HG03159 (cell line): ENCODE results near the gene ZNF592.

Source experiments
- ATAC-seq: cut with Tn5 transposase; IDR thresholded peaks from one replicate; pipeline ENCODE4 v1.9.1; 2021; ENCODE audit warnings: mild to moderate bottlenecking, moderate library complexity; ENCODE audit not compliant: unreplicated experiment

ZNF592 gene, protein sequence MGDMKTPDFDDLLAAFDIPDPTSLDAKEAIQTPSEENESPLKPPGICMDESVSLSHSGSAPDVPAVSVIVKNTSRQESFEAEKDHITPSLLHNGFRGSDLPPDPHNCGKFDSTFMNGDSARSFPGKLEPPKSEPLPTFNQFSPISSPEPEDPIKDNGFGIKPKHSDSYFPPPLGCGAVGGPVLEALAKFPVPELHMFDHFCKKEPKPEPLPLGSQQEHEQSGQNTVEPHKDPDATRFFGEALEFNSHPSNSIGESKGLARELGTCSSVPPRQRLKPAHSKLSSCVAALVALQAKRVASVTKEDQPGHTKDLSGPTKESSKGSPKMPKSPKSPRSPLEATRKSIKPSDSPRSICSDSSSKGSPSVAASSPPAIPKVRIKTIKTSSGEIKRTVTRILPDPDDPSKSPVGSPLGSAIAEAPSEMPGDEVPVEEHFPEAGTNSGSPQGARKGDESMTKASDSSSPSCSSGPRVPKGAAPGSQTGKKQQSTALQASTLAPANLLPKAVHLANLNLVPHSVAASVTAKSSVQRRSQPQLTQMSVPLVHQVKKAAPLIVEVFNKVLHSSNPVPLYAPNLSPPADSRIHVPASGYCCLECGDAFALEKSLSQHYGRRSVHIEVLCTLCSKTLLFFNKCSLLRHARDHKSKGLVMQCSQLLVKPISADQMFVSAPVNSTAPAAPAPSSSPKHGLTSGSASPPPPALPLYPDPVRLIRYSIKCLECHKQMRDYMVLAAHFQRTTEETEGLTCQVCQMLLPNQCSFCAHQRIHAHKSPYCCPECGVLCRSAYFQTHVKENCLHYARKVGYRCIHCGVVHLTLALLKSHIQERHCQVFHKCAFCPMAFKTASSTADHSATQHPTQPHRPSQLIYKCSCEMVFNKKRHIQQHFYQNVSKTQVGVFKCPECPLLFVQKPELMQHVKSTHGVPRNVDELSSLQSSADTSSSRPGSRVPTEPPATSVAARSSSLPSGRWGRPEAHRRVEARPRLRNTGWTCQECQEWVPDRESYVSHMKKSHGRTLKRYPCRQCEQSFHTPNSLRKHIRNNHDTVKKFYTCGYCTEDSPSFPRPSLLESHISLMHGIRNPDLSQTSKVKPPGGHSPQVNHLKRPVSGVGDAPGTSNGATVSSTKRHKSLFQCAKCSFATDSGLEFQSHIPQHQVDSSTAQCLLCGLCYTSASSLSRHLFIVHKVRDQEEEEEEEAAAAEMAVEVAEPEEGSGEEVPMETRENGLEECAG (N-terminal part only)

DNA sequence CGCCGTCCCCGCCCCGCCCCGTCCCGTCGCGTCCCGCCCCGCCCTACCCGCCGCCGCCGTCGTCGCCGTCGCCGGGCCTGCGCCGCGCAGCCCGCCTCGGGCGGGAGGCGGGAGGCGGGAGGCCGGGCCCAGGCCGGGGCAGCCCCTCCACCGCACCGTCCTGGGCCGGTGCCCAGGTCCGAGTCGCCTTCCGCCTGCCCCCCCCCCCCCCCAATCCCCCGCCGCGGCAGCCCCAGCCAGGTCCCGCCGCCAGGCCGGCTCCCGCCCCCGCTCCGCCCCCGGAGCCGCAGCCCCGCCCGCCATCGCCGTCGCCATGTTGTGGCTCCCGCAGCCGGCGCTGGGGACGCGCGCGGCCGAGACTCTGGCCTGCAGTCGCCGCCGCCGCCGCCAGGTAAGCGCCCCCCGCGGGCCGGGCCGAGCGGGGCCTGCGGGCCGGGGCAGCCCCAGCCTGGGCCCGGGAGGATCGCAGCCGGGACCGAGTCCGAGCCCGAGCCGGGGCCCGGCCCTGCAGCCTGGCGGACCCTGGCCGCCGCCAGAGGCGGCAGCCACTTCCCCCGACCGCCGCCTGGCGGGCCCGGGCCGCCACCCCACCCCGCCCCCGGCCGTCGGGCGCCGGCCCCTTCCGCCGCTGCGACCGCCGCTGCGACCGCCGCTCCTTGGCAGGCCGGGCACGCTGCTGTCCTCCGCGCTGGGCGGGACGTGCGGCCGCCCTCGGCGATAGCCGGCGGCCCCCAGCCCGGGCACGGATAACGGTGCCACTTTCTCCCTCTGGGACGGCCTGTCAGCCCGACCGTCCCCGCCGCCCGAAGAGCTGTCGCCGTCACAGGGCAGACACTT is at the start of gene ZNF592:
Gene ZNF592 (plus strand): TSS at position 319 of the 837 bp plus-strand sequence. CDS start 34,084 bp downstream, outside the sequence.
- ATAC-seq: peak; percentile 46

DNA sequence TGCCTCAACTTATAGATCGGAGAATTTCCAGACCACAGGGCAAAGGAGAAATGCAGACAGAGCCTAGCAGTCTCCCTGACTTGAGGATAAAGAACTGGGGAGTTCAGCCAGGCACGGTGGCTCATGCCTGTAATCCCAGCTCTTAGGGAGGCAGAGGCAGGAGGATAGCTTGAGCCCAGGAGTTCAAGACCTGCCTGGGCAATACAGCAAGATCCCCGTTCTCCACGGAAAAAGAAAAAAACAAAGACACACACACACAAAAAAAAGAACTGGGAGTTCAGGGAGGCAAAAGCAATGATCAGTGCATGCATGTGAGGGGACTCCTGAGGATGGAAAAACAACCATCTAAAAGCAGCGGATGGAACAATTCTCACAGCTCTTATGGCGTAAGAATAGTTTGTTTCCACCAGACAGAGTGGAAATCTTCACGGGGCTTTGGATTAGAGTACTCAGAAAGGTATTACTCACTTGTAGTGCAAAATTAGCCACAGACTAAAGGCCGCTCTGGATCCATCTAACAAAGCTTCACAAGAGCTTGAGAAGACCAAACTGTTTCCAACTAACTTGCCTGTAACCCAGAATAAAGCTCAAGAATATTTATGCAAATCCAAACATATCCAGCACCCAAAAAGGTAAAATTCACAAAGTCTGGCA is 48.7 kb upstream of the ZNF592 start:
- ATAC-seq: no peak

DNA sequence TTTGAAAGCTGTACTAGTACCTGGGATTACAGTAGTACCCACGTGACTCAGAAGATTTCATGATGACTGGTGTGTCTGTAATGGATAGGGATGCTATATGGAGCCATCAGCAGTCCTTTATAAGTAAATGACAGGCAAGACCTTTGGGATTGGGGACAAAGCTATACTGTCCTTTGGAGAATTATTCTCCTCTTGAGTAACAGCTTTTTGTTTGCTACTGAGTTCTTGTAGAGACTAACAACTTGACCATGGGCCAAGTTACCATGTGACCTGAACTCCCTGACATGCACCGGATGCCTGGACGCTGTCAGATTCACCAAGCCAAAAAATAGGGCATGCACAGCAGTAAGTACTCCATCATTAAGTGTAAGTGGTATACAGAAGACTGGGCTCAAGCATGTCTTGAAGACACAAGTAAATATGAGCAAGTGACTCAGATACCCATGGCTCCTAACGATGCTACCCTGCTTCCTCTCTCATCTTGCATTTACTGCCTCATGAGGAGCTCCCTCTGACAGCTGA is 45.4 kb upstream of the ZNF592 start:
- ATAC-seq: no peak

DNA sequence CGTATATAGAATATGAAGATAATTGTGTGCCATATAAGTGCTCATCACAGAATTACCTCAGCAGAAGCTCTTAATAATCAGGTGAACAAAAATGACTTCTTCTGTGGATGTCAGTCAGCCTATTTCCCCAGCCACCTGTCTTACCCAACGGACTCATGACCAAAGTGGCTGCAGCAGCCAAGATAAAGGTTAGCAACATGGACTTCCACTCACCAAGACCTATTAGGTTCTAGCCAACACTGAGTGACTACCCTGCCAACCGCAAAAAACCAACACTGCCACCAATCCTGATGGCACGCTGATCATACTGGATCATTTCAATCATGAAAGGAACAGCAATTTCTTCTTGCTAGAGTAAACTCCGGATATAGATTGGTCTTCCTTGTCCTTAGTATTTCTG is 44.6 kb upstream of the ZNF592 start:
- ATAC-seq: no peak

DNA sequence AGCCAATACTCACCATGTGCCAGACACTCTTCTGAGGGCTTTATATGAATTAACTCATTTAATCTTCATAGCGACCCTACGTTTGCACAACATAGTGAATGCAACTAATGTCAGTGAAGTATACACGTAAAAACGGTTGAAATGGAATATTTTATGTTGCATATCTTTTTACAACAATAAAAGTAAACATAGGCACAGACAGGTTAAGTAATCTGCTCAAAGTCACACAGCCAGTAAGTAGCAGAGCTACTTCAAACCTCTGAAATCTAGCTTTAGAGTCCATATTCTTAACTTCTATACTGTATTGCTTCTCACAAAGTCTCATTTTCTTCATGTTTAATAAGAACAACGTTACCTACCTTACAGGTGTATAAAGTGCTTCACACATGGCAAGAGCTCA is 34.0 kb upstream of the ZNF592 start:
- ATAC-seq: no peak

DNA sequence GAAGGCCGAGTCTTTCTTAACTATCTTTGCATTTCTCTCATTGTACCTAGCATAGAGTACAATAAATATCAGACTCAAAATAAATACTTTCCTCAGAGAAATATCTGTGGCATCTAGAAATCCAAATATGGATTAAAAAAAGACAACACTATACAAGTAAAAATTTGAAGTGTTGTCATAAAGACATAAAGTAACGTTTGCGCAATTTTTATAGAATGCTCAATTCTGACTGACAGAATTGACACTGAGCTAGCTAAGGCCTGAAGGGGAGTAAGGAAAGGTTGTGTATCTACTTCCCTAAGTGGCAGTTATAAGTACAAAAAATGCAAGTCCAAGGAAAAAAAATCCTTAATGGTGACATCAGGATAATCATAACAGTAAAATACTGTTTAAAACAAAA is 33.6 kb upstream of the ZNF592 start:
- no peak for ATAC-seq

DNA sequence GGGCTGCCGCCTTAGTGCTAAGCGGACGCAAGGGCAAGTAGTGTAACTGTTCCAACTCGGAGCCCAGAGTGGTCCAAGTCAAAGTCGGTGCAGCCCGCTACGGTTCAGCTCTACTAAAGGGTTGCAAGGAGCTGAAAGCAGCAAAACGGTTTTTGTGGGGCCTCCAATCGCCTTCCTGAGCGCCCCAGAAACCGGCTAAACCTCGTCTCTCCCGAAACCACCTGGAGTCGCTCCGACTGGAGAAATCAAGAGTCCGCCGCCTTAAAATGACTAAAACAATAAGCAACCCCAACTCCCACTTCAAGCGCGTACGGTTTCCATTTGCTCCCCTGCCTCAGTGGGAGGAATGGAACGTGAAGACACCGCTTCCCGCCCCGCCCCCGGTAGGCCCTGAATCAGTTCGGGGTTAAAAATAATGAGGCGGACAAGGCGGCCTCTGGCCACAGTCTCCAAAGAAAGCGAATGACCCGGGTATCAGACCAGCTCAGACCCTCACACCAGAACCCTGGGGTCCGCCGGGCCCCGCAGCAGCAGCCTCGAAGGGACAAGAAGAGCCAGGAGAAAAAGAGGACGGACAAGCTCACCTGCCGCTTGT is 32.9 kb upstream of the ZNF592 start:
- peak; percentile 1 for ATAC-seq

DNA sequence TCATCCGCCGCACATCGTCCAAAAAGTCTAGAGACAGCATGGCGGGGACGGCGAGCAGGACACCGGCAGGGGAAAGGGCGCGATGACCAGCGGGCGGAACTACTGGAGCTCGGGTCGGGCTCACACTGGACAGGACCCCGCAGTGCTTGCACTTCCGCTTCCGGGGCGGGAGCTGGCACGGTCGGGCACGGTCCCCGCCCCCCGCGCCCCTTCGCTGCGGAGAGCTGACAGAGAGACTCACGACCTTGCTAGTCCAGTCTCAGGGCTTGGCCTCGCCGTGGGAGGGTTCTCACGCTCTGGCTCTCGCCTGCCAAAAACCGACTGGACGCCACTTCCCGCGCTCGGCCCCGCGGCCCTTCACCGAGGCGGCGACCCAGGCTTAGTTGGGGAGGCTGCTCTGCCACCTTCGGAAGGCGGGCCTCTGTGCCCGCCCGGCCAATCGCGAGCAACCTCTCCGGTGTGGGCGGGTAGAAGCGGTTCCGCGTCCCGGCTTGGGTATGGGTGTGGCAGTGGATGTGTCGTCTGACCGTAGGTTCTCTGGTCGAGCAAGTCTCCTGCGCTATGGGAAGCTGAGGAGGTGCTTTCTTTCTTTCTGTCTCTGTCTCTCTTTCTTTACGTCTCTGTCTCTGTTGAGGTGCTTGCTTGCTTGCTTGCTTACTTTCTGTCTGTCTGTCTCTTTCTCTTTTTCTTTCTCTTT is 32.2 kb upstream of the ZNF592 start, which contains the start of gene SEC11A:
Gene SEC11A (minus strand): TSS at position 104 of the 697 bp plus-strand sequence. CDS start 64 bp downstream, at position 40.
- ATAC-seq: peak; percentile 93

DNA sequence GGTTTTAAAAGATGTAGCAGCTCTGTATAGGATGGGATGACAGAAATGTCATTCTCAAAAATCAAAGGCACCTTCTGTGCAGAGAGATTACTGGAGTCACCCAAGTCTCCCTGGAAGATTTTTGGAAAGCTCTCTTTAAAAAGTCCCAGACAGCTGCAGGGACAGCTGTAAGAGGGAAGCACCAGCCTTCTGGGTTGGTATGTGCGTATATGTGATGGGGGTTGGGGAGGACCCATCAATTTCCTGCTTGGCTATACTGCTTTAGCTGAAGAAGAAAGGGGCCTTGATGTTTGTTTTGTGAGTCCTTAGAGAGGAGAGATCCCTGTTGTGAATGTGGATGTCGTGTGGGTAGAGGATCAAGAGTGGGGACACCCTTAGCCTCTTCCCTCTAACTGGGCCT is 27.0 kb upstream of the ZNF592 start:
- ATAC-seq: no peak

DNA sequence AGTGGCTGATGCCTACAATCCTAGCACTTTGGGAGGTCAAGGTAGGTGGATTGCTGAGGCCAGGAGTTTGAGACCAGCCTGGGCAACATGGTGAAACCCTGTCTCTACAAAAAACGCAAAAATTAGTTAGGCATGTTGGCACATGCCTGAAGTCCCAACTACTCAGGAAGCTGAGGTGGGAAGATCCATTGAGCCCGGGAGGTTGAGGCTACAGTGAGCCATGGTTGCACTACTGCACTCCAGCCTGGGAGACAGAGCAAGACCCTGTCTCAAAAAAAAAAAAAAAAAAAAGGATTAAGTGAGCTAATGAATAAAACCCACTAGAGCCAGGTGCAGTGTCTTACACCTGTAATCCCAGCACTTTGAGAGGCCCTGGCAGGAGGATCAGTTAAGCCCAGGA is 25.8 kb upstream of the ZNF592 start:
- no peak for ATAC-seq

DNA sequence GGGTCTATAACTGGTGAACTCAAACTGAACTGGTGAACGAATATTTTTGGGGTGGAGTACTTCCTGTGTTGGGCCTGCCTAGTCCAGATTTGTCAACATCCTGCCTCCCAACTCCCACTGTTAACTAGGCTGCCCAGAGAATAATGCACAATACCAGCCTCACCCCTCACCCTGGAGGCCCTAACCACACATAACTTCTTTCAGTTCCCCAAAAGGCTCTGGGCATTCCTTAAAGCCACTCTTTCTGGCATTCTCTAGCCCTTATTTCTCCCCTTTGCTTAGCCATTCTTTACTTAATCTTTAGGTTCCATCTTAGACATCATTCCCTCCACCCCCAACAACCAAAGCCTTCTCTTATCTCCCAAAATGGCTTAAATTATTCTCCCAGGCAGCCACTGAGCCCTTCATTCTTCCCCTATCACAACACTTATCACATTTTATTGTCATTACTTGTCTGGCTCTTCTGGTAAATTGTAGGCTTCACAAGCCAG is 23.3 kb upstream of the ZNF592 start:
- no peak for ATAC-seq

DNA sequence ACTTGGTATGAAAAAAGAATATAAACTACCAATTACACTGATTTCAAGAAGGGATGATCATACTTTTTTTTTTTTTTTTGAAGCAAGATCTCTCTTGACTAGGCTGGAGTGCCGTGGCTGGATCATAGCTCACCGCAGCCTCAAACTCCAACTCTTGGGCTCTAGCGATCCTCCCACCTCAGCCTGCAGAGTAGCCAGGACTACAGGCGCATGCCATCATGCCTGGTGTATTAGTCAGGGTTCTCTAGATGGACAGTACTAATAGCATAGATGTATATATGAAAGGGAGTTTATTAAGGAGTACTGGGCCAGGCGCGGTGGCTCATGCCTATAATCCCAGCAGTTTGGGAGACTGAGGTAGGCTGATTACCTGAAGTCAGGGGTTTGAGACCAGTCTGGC is 21.0 kb upstream of the ZNF592 start:
- no peak for ATAC-seq

DNA sequence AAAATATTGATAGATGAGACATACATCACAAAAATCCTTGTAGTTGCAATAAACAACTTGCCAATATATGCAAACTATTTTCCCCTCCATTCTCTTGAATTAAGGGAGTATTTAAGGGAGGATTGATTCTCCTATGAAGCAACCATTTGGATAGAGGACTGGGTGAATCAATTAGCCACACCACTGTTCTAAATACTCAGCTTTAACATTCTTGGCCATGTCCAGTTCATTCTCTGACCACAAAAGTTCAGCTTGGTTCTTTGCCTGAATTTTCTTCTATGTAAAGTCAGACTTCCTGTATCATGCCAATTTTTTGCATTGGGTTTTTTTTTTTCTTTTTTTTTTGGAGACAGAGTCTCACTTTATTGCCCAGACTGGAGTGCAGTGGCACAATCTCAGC is 16.6 kb upstream of the ZNF592 start:
- no peak for ATAC-seq

DNA sequence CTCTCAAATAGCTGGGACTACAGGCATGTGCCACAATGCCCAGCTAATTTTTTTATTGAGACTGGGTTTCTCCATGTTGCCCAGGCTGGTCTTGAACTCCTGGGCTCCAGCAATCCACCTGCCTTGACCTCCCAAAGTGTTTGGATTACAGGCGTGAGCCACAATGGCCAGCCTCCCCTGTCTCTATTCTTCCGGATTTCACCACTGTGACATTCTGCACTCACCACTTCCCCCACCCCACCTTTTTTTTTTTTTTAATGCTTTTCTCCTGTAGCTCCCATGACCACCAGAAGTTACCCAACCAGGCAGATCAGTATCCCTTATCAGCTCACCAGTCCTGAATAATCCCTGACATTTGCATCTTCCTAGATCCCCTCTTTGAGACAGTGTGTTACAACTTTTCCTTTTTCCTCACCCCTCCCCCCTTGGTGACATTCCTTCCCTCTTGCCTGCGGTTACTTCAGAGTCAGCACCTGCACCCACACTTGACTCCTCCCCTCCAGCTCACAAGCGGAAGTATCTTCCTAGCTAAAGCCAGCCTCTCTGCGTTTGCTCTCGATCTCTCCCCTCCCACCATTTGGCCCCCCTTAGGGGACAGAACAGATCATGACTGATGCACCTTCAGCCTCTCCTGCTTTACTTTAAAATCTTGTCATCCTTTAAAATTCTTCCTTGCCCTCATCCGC is 13.5 kb upstream of the ZNF592 start:
- peak; percentile 64 for ATAC-seq

DNA sequence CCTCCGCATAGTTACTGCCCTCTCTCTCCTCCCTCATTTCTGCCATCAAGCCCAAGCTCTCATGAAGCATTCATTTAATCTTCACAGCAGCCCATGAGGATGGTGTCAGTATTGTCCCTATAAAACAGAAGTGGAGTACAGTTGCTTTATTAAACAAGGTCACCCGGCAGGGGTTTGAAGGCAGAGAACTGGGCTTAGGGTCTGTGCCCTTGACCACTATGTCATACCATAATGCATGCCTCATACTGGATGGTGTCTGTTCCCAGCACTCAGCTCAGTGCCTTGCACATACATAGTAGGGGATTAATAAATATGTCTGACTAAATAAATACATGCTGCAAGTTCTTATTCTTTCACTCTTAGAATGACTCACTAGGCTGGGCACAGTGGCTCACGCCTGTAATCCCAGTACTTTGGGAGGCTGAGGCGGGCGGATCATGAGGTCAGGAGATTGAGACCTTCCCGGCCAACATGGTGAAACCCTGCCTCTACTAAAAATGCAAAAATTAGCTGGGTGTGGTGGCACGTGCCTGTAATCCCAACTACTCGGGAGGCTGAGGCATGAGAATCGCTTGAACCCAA is 12.8 kb upstream of the ZNF592 start:
- ATAC-seq: peak; percentile 39

DNA sequence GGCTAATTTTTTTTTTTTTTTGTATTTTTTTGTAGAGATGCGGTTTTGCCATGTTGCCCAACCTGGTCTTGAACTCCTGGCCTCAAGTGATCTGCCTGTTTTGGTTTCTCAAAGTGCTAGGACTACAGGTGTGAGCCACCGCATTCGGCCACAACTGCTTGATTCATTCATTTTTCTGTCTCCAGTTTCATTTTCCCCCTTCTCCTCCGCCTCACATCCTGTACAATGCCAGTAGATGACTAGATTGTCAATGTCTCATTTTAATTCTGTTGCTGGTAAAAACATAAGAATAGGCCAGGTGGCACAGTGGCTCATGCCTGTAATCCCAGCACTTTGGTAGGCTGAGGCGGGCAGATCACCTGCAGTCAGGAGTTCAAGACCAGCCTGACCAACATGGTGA is 12.0 kb upstream of the ZNF592 start:
- peak; percentile 49 for ATAC-seq

DNA sequence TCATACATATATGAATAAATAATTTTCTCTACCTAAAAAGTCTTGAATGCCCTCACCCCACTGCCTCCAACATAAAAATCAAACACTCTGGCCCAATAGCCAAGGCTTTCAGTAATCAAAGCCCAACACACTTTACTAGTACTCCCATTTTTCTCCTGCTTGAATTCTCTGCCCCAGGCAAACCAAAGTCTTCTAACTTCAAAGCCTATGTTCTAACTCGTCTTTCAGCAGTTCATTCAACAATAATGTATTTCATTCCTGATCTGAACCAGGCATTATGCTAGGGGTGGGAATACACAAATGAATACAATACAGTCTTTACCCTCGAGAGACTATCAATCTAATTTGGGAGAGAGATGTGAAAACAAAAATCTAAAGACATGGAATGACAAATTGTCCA is 11.4 kb upstream of the ZNF592 start:
- no peak for ATAC-seq
